ENCODE results near the gene ZNF195. TPM values are rescaled to one million over a fixed set of nuclear protein-coding genes. Genes with fewer than 3 reads are reported as not detected.
"Not testable (repeated sequence)": the region's sequence is repeated elsewhere in the genome, so short reads cannot be mapped to it uniquely, and the experiment has no call there.

Gene ZNF195
- total RNA-seq, 4 donors from 2014 or later = 21.1 to 31.8 (median 26.7) TPM

DNA sequence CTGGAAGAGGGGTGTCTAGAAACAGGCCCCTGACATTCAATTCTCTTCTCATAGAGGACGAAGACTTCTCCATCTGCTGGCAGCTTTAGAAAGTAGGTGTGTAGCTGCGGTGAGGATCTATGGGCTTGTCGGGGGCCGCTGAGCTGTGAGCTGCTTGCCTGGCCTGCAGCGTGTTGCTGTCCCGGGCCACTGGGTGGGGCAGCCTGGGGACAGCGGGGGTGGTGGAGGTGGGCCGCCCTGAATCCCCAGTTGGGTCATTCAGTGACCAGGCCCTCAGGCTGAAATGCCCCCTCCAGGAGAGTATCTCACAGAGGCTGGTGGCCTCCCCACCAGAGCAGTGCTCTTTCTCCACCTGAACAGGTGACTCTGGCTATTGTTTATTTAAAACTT is 23.9 kb upstream of the ZNF195 start:
- intact Hi-C loops (cut with DNase I) = loop anchor here (10.0 kb wide), 1 partner anchor 58 kb away; no protein-coding TSS in a partner anchor
- H3K4me1 ChIP-seq; H3K27me3 ChIP-seq; DNase-seq; H3K36me3 ChIP-seq; H3K9me3 ChIP-seq; H3K4me3 ChIP-seq (replicated peaks in 1 of 3); H3K27ac ChIP-seq: not testable (repeated sequence)
- WGBS, 2 donors = 92 to 98% methylated on average over 6 to 8 of the region's 8 CpGs

DNA sequence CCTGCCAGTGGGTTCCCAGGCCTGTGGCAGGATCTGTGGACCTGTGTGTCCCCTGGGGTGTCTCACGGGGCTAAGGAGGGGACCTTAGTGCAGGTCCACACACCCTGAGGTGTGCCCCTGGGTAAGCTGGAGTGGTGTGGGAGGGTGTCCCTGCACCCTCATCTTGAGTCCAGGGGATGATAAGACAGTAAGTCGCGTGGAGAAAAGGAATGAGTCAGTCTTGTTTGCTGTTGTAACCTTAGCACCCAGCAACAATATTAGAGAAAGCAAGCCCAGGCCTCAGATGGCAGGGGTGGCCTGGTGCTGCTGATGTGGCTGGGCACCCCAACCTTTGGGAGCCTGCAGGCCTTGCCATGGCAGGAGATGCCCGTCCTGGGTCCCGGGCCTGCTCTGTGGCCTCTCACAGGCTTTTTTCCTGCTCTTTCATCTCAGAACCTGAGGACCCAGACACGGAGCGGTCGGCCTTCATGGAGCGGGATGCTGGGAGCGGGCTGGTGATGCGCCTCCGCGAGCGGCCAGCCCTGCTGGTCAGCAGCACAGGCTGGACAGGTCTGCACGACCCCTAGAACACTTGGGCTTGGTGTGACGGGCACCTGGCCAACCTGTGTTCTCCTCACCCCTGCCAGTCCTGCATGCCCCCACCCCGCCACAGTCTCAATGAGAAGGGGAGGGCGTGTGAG is 23.4 kb upstream of the ZNF195 start:
- H3K27ac ChIP-seq; H3K4me3 ChIP-seq (replicated peaks in 1 of 3); H3K36me3 ChIP-seq; H3K27me3 ChIP-seq; H3K9me3 ChIP-seq; H3K4me1 ChIP-seq; DNase-seq: not testable (repeated sequence)
- intact Hi-C loops (cut with DNase I) = loop anchor here (10.0 kb wide), 1 partner anchor 58 kb away; no protein-coding TSS in a partner anchor
- 96 to 97% methylated on average over 7 to 17 of the region's 18 CpGs for WGBS, 2 donors

DNA sequence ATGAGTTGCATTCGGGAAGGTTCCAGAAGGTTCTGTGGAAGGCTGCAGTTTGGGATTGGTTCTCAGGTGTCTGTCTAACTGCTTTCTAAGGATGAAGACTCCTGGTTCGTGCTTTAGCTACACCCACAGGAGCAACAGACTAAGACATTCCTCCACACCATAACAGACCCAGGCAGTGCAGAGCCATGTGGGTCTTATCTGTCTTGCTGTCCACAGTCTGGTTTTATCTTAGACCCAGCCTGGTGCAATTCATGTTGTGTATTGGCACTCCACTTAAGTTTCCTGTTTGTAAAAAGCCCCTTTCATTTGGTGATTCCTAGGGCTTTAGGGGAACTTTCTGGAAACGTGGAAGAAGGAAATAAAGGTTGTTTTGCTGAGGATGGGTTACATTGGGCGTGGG is 22.1 kb upstream of the ZNF195 start:
- H3K4me1 ChIP-seq; H3K27me3 ChIP-seq; DNase-seq; H3K4me3 ChIP-seq (replicated peaks in 1 of 3); H3K9me3 ChIP-seq; H3K27ac ChIP-seq; H3K36me3 ChIP-seq: not testable (repeated sequence)
- 82 to 88% methylated on average over 4 of the region's 4 CpGs for WGBS, 2 donors
- intact Hi-C loops (cut with DNase I) = loop anchor here (10.0 kb wide), 1 partner anchor 56 kb away; no protein-coding TSS in a partner anchor

DNA sequence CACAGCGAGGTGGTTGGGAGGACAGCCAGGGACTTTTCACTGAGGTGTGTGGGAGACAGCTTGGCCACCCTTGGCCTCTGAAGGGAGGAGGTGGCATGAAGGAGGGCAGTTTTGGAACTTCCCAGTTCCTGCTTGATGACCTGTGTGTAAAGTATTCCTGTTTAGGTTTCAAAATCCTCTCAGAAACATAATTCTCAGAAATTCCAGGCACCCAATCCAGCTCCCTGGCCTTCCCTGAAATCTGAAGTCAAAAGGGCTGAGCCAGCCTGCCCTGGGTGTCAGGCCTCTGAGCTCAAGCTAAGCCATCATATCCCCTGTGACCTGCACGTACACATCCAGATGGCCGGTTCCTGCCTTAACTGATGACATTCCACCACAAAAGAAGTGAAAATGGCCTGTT is 19.6 kb upstream of the ZNF195 start:
- H3K9me3 ChIP-seq; intact Hi-C loops (cut with DNase I); DNase-seq: not testable (repeated sequence)

DNA sequence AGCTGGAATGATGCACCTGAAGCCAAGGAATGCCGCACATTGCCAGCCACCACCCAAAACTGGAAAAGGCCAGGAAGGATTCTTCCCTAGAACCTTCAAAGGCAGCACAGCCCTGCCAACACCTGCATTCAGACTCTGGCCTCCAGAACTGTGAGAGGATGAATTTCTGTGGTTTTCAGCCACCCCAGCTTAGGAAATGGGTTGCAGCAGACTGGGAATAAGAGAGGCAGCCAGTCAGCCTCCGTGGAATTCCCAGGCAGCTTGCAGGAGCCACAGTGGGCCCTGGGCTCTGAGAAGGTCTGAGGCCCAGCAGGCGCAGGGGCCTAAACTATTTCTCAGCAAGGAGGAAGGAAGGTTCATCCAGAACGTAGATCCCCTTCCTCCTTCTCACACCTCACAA is 19.2 kb upstream of the ZNF195 start:
- H3K36me3 ChIP-seq; H3K4me1 ChIP-seq; H3K9me3 ChIP-seq; H3K27ac ChIP-seq; H3K27me3 ChIP-seq; intact Hi-C loops (cut with DNase I); DNase-seq; H3K4me3 ChIP-seq (replicated peaks in 1 of 3): not testable (repeated sequence)
- 70 to 82% methylated on average over 4 of the region's 4 CpGs for WGBS, 2 donors

More for the DNA sequence above, 19.6 kb upstream of the ZNF195 start:
- H3K4me1 ChIP-seq; H3K4me3 ChIP-seq (replicated peaks in 1 of 3); H3K27me3 ChIP-seq; H3K27ac ChIP-seq; H3K36me3 ChIP-seq: not testable (repeated sequence)
- WGBS, 2 donors = 71 to 82% methylated on average over 3 of the region's 3 CpGs

DNA sequence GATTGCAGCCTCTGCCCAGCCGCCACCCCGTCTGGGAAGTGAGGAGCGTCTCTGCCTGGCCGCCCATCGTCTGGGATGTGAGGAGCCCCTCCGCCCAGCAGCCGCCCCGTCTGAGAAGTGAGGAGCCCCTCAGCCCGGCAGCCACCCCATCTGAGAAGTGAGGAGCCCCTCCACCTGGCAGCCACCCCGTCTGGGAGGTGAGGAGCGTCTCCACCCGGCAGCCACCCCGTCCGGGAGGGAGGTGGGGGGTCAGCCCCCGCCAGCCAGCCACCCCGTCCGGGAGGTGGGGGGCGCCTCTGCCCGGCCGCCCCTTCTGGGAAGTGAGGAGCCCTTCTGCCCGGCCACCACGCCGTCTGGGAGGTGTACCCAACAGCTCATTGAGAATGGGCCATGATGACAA is 18.3 kb upstream of the ZNF195 start:
- intact Hi-C loops (cut with DNase I) = not testable (repeated sequence)
- 67 to 83% methylated on average over 8 to 12 of the region's 23 CpGs for WGBS, 2 donors

DNA sequence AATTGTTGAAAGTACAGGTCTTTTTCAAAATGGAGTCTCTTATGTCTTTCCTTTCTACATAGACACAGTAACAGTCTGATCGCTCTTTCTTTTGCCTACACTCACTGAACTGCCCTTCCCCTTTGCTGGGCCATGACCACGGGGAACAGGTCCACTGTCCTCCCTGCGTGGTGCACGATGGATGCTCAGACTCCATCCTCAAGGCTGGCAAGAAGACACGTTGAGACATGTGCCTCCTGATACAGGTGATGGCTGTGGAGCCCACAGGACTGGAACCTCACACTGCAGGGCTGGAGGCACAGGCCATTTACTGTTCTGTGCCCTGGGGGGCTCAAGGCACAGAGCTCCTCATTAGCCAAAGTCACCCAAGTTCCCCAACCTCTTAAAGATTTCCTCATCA is 16.5 kb upstream of the ZNF195 start:
- H3K9me3 ChIP-seq; H3K27me3 ChIP-seq; H3K4me1 ChIP-seq; intact Hi-C loops (cut with DNase I); H3K4me3 ChIP-seq (replicated peaks in 1 of 3); H3K27ac ChIP-seq; H3K36me3 ChIP-seq; DNase-seq: not testable (repeated sequence)
- 89 to 93% methylated on average over 5 of the region's 5 CpGs for WGBS, 2 donors

More for the DNA sequence above, 18.3 kb upstream of the ZNF195 start:
- H3K9me3 ChIP-seq; H3K4me3 ChIP-seq (replicated peaks in 1 of 3); H3K4me1 ChIP-seq; DNase-seq; H3K27me3 ChIP-seq; H3K36me3 ChIP-seq; H3K27ac ChIP-seq: not testable (repeated sequence)

DNA sequence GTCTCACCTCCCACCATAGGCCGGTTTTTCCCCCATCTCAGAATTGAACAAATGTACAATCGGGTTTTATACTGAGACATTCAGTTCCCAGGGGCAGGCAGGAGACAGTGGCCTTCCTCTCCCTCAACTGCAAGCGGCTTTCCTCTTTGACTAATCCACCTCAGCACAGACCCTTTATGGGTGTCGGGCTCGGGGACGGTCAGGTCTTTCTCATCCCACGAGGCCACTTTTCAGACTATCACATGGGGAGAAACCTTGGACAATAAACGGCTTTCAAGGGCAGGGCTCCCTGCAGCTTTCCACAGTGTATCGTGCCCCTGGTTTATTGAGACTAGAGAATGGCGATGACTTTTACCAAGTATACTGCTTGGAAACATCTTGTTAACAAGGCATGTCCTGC is 16.0 kb upstream of the ZNF195 start:
- H3K27me3 ChIP-seq; intact Hi-C loops (cut with DNase I); H3K36me3 ChIP-seq; DNase-seq; H3K9me3 ChIP-seq; H3K4me3 ChIP-seq (replicated peaks in 1 of 3); H3K4me1 ChIP-seq; H3K27ac ChIP-seq: not testable (repeated sequence)
- WGBS, 2 donors = 79 to 86% methylated on average over 10 of the region's 10 CpGs

DNA sequence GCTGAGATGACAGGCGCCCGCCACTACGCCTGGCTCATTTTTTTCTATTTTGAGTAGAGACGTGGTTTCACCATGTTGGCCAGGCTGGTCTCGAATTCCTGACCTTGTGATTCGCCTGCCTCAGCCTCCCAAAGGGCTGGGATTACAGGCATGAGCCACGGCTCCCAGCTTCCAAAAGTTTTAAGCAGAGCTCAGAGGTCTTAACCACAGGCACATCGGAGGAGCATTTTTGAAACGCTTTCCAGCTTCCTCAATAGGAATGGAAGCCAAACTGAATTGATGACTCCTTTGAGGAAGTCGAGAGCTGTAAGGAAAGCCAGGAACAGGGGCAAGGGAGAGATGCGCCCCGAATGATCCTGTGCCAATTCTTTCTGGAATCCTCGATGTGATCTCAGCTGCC is 14.5 kb upstream of the ZNF195 start:
- H3K4me1 ChIP-seq; H3K36me3 ChIP-seq; H3K4me3 ChIP-seq (replicated peaks in 1 of 3); H3K9me3 ChIP-seq; DNase-seq; H3K27me3 ChIP-seq; intact Hi-C loops (cut with DNase I); H3K27ac ChIP-seq: not testable (repeated sequence)
- WGBS, 2 donors = 71 to 74% methylated on average over 13 of the region's 13 CpGs

Measured in thyroid gland (tissue), 4 donors.